ENCODE measurements around the gene RAB21. TPM values are rescaled to one million over a fixed set of nuclear protein-coding genes. Genes with fewer than 3 reads are reported as not detected.

RAB21 gene
- total and polyA plus RNA-seq, 2 of the 13 experiments (the other 11 are each of a cell fraction or from before 2014, with no cell fraction given), result 4.4 to 50.9 TPM

DNA sequence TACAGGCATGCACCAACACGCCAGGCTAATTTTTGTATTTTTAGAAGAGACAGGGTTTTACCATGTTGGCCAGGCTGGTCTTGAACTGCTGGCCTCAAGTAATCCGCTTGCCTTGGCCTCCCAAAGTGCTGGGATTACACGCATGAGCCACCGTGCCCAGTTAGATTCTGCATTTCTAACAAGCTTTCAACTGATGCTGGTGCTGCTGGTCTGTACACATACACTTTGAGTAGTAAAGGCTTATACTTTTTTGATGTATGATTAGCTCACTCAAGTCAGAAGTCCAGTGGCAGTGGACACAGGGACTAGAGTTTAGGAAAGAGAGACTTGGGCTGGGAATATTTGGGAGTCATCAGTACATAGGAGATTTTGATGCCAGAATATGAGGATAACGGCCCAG, 82.7 kb downstream of the RAB21 start:
- CTCF ChIA-PET (ENCODE audit: low intra/inter-chr PET ratio, low total read pairs), result no interaction called here
- no peak overlapping the region for H2AFZ ChIP-seq (ENCODE audit: low read length)
- no peak for TF ChIP-seq NCOA5 (CRISPR knock-in tag; IDR thresholded peaks at IDR 0.05)
- no peak for TF ChIP-seq ZNF329 (CRISPR knock-in tag; IDR thresholded peaks at IDR 0.05; ENCODE audit: low read depth)
- no peak for TF ChIP-seq AGO1 (IDR thresholded peaks at IDR 0.05; ENCODE audit: low read depth, low read length, poor library complexity, severe bottlenecking)
- TF ChIP-seq, protein P1, sequence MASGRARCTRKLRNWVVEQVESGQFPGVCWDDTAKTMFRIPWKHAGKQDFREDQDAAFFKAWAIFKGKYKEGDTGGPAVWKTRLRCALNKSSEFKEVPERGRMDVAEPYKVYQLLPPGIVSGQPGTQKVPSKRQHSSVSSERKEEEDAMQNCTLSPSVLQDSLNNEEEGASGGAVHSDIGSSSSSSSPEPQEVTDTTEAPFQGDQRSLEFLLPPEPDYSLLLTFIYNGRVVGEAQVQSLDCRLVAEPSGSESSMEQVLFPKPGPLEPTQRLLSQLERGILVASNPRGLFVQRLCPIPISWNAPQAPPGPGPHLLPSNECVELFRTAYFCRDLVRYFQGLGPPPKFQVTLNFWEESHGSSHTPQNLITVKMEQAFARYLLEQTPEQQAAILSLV (CRISPR knock-in tag; IDR thresholded peaks at IDR 0.05; ENCODE audit: borderline replicate concordance), result no peak
- no peak for TF ChIP-seq RARA (CRISPR knock-in tag; IDR thresholded peaks at IDR 0.05)
- TF ChIP-seq PCBP2 (optimal IDR thresholded peaks at IDR 0.05; ENCODE audit: low read depth, low read length, poor library complexity, severe bottlenecking), result no peak
- no peak for TF ChIP-seq ZBTB25 (CRISPR knock-in tag; IDR thresholded peaks at IDR 0.05)
- TF ChIP-seq, protein P2, sequence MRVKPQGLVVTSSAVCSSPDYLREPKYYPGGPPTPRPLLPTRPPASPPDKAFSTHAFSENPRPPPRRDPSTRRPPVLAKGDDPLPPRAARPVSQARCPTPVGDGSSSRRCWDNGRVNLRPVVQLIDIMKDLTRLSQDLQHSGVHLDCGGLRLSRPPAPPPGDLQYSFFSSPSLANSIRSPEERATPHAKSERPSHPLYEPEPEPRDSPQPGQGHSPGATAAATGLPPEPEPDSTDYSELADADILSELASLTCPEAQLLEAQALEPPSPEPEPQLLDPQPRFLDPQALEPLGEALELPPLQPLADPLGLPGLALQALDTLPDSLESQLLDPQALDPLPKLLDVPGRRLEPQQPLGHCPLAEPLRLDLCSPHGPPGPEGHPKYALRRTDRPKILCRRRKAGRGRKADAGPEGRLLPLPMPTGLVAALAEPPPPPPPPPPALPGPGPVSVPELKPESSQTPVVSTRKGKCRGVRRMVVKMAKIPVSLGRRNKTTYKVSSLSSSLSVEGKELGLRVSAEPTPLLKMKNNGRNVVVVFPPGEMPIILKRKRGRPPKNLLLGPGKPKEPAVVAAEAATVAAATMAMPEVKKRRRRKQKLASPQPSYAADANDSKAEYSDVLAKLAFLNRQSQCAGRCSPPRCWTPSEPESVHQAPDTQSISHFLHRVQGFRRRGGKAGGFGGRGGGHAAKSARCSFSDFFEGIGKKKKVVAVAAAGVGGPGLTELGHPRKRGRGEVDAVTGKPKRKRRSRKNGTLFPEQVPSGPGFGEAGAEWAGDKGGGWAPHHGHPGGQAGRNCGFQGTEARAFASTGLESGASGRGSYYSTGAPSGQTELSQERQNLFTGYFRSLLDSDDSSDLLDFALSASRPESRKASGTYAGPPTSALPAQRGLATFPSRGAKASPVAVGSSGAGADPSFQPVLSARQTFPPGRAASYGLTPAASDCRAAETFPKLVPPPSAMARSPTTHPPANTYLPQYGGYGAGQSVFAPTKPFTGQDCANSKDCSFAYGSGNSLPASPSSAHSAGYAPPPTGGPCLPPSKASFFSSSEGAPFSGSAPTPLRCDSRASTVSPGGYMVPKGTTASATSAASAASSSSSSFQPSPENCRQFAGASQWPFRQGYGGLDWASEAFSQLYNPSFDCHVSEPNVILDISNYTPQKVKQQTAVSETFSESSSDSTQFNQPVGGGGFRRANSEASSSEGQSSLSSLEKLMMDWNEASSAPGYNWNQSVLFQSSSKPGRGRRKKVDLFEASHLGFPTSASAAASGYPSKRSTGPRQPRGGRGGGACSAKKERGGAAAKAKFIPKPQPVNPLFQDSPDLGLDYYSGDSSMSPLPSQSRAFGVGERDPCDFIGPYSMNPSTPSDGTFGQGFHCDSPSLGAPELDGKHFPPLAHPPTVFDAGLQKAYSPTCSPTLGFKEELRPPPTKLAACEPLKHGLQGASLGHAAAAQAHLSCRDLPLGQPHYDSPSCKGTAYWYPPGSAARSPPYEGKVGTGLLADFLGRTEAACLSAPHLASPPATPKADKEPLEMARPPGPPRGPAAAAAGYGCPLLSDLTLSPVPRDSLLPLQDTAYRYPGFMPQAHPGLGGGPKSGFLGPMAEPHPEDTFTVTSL (CRISPR knock-in tag; IDR thresholded peaks at IDR 0.05; ENCODE audit: borderline replicate concordance), result no peak
- no peak for TF ChIP-seq NR2C2 (CRISPR knock-in tag; IDR thresholded peaks at IDR 0.05; ENCODE audit: borderline replicate concordance)
- no peak for TF ChIP-seq SRSF9 (IDR thresholded peaks at IDR 0.05; ENCODE audit: borderline replicate concordance, insufficient read depth, low read depth, low read length, poor library complexity, severe bottlenecking)
- TF ChIP-seq CENPBD1 (CRISPR knock-in tag; IDR thresholded peaks at IDR 0.05; ENCODE audit: borderline replicate concordance, low read depth), result no peak
- TF ChIP-seq ZNF10 (CRISPR knock-in tag; IDR thresholded peaks at IDR 0.05; ENCODE audit: borderline replicate concordance, low read depth), result no peak
- no peak for TF ChIP-seq SRY (CRISPR knock-in tag; IDR thresholded peaks at IDR 0.05)
- TF ChIP-seq ZNF619 (CRISPR knock-in tag; IDR thresholded peaks at IDR 0.05), result no peak
- no peak overlapping the region for H3K27ac ChIP-seq (ENCODE audit: extremely low read length, insufficient read depth, low read length)
- no peaks in the 10 kb centered on the region for H3K9me3 ChIP-seq (ENCODE audit: low read length)
- no TSS peak for BruUV-seq (replicated peaks)
- POLR2A ChIA-PET, result no interaction called here
- H3K79me2 ChIP-seq (ENCODE audit: insufficient read depth, low read length), result peaks cover 27% of the 10 kb centered on the region
- no peak overlapping the region for H3K9ac ChIP-seq (ENCODE audit: insufficient read depth, low read depth, low read length)
- H3K4me3 ChIP-seq (replicated peaks in 1 of 3; ENCODE audit: insufficient read depth in 1 of 3, low read depth in 2 of 3, low read length in 3 of 3), result no peak overlapping the region
- H3K4me2 ChIP-seq (ENCODE audit: low read depth, low read length), result no peak overlapping the region
- in situ Hi-C loops (cut with HindIII; ENCODE audit: extremely low pct_ligation_motif_present, low pct_unique_long_range_greater_than_20kb) (no loop called here), intact Hi-C loops (cut with micrococcal nuclease; ENCODE audit: unreplicated experiment) (no loop called here)
- no peaks in the 10 kb centered on the region for H4K20me1 ChIP-seq (ENCODE audit: insufficient read depth, low read length)
- DNase-seq (ENCODE audit: low spot score), result no peak
- no peak for FAIRE-seq
- H3K36me3 ChIP-seq (replicated peaks in 1 of 2; ENCODE audit: control insufficient read depth in 1 of 2, insufficient read depth in 2 of 2, low read length in 2 of 2), result no peaks in the 10 kb centered on the region
- 32% methylated on average over 4 of the region's 5 CpGs for WGBS (ENCODE audit: low lambda C conversion rate)
- H3K27me3 ChIP-seq (ENCODE audit: control insufficient read depth in 1 of 2, insufficient read depth in 2 of 2, low read length in 2 of 2), result peaks cover 0 to 2% of the 10 kb centered on the region in 2 experiments; a peak in 2 of 5 replicates
- H3K4me1 ChIP-seq (ENCODE audit: insufficient read depth, low read length), result peaks cover 20% of the 10 kb centered on the region
- ATAC-seq, result no peak

All from HepG2 (cell line).